ENCODE measurements around the gene GANAB. TPM values are rescaled to one million over a fixed set of nuclear protein-coding genes. Genes with fewer than 3 reads are reported as not detected.

The GANAB gene
- total and polyA plus RNA-seq, 2 of the 4 experiments (the other 2 are of a cell fraction) = 209 to 344 TPM

- ATAC-seq (ENCODE audit: low read depth) (no peak), DNase-seq (no peak)
- dilution Hi-C loops (cut with HindIII; ENCODE audit: low sequenced_read_pairs, unreplicated experiment) = no loop called here
- no CpG with 5 or more reads among the region's 6 CpGs for WGBS, 2 experiments (ENCODE audit: extremely low coverage in 2 of 2, insufficient read length in 1 of 2)
- no peak overlapping the region for H2BK120ac ChIP-seq (ENCODE audit: low read depth, low read length)
- H3K9me1 ChIP-seq (ENCODE audit: insufficient read depth, low read length) = peaks cover 5% of the 10 kb centered on the region
- peaks cover 2% of the 10 kb centered on the region; the same call in 1 of the 2 replicates for H4K20me1 ChIP-seq (ENCODE audit: insufficient read depth, low read length)
- no peak overlapping the region for H2BK20ac ChIP-seq (ENCODE audit: low read depth, low read length)
- no peak overlapping the region for H3K14ac ChIP-seq (replicated peaks; ENCODE audit: low read depth, low read length)
- no peak overlapping the region for H2BK5ac ChIP-seq (ENCODE audit: low read depth, low read length, poor library complexity, severe bottlenecking)
- ChIA-PET POLR2A (ENCODE audit: unreplicated experiment) (interaction anchor here (0.5 kb wide), 1 partner anchor 19 kb away, joined by 3 read pairs; no protein-coding TSS in a partner anchor), CTCF (no interaction called here)
- H3K18ac ChIP-seq (ENCODE audit: low read depth, low read length) = no peak overlapping the region
- no peak overlapping the region for H2BK15ac ChIP-seq (ENCODE audit: low read depth, low read length)
- TF ChIP-seq MAFK (IDR thresholded peaks at IDR 0.05; ENCODE audit: low read depth, low read length) (no peak), RAD21 (IDR thresholded peaks at IDR 0.05; ENCODE audit: low read length) (no peak), CTCF (conservative IDR thresholded peaks at IDR 0.05; ENCODE audit: low read depth, low read length) (no peak), USF2 (IDR thresholded peaks at IDR 0.05; ENCODE audit: low read depth, low read length) (no peak), MXI1 (IDR thresholded peaks at IDR 0.05; ENCODE audit: borderline replicate concordance, low read depth, low read length) (no peak), FOS (IDR thresholded peaks at IDR 0.05; ENCODE audit: low read depth, low read length) (no peak), MAZ (IDR thresholded peaks at IDR 0.05; ENCODE audit: borderline replicate concordance, low read depth, low read length) (no peak), NFE2L2 (IDR thresholded peaks at IDR 0.05; ENCODE audit: low read depth, low read length) (no peak), BHLHE40 (IDR thresholded peaks at IDR 0.05; ENCODE audit: low read depth, low read length) (no peak), SMC3 (IDR thresholded peaks at IDR 0.05; ENCODE audit: low read depth, low read length) (no peak), RCOR1 (IDR thresholded peaks at IDR 0.05; ENCODE audit: insufficient replicate concordance, low read length) (no peak), CHD1 (IDR thresholded peaks at IDR 0.05; ENCODE audit: low read depth, low read length) (no peak), RFX5 (IDR thresholded peaks at IDR 0.05; ENCODE audit: low read depth, low read length) (no peak), POLR2A (IDR thresholded peaks at IDR 0.05; ENCODE audit: low read depth, low read length) (no peak)
- H2AK5ac ChIP-seq (ENCODE audit: low read depth, low read length) = no peak overlapping the region
- peaks cover 3% of the 10 kb centered on the region; the same call in 1 of the 2 replicates for H3K4me1 ChIP-seq (ENCODE audit: control insufficient read depth, insufficient read depth, low read length)
- no peak overlapping the region for H4K5ac ChIP-seq (ENCODE audit: low read depth, low read length)
- no peak overlapping the region for H3K4me2 ChIP-seq (ENCODE audit: low read depth, low read length)
- BruUV-seq (replicated peaks) = no TSS peak
- no peaks in the 10 kb centered on the region for H3K27me3 ChIP-seq (ENCODE audit: control insufficient read depth, insufficient read depth, low read length)
- no peak overlapping the region for H3K56ac ChIP-seq (ENCODE audit: extremely low read depth, insufficient read depth, low read length)
- intact Hi-C loops (cut with micrococcal nuclease) = no loop called here
- no peak overlapping the region for H3K27ac ChIP-seq (ENCODE audit: insufficient read depth, low read length)
- no peak overlapping the region for H4K91ac ChIP-seq (ENCODE audit: insufficient read depth, low read depth, low read length)
- no peak overlapping the region for H3K4me3 ChIP-seq (ENCODE audit: insufficient read depth, low read depth, low read length)
- H3K9ac ChIP-seq (ENCODE audit: low read depth, low read length) = no peak overlapping the region
- peaks cover 5 to 13% of the 10 kb centered on the region in 2 experiments; a peak in 2 of 4 replicates for H3K79me1 ChIP-seq (ENCODE audit: low read depth in 1 of 2, low read length in 2 of 2)
- H3K36me3 ChIP-seq (ENCODE audit: control insufficient read depth, insufficient read depth, low read length) = peaks cover 31% of the 10 kb centered on the region
- no peak overlapping the region for H3K4ac ChIP-seq (ENCODE audit: low read depth, low read length)
- H3K9me3 ChIP-seq (ENCODE audit: control insufficient read depth, insufficient read depth, low read length) = no peaks in the 10 kb centered on the region
- H2AFZ ChIP-seq (replicated peaks; ENCODE audit: low read length, poor library complexity) = no peak overlapping the region
- H4K8ac ChIP-seq (ENCODE audit: low read depth in 2 of 2, low read length in 2 of 2) = no peak overlapping the region
- H2AK9ac ChIP-seq (replicated peaks; ENCODE audit: low read depth, low read length, poor library complexity) = no peak overlapping the region
- in situ Hi-C loops (cut with MboI; ENCODE audit: low sequenced_read_pairs) = no loop called here
- no peak overlapping the region for H3K23ac ChIP-seq (ENCODE audit: low read depth, low read length)
Measured at GRCh38 chr11:62605467-62605866, 40.9 kb downstream of the GANAB start.
